Kidney (tissue), 14 donors: ENCODE data around the gene ANKFY1. TPM values are rescaled to one million over a fixed set of nuclear protein-coding genes. Genes with fewer than 3 reads are reported as not detected.
A peak's percentile ranks its signal among the peaks of the same experiment; 100 is the strongest.

Experiments
- DNase-seq, 5 donors: peaks; one replicate each; pipeline ENCODE4 v3.0.0-alpha.2; 2013 to 2020
- FAIRE-seq: peaks from 2 replicates; lab custom pipeline; 2012; peaks lifted over from hg19 to GRCh38; lab: Jason Lieb, UNC
- H3K27ac ChIP-seq, 2 donors: one replicate each; pipeline ENCODE4 v1.7.0; 2013; ENCODE audit warnings: low read depth in 2 of 2, low read length in 2 of 2, inconsistent platforms in 1 of 2
- H3K27me3 ChIP-seq: one replicate; pipeline ENCODE4 v1.7.1; 2013; ENCODE audit warnings: low read length, inconsistent platforms; ENCODE audit not compliant: control insufficient read depth, insufficient read depth
- H3K36me3 ChIP-seq, 3 donors: one replicate each; pipeline versions ENCODE4 v1.7.0 to v1.7.1; 2013; ENCODE audit warnings: low read length in 3 of 3, control low read depth in 1 of 3, inconsistent platforms in 1 of 3; ENCODE audit not compliant: insufficient read depth in 3 of 3, control insufficient read depth in 2 of 3
- H3K4me1 ChIP-seq, 3 donors: one replicate each; pipeline versions ENCODE4 v1.7.0 to v1.7.1; 2013; ENCODE audit warnings: low read length in 3 of 3, inconsistent platforms in 1 of 3, low read depth in 1 of 3; ENCODE audit not compliant: control insufficient read depth in 2 of 3, insufficient read depth in 2 of 3
- H3K4me3 ChIP-seq, 3 donors: one replicate each; pipeline versions ENCODE4 v1.7.0 to v1.8.1; 2013; ENCODE audit warnings: low read length in 3 of 3, control low read depth in 1 of 3, inconsistent platforms in 1 of 3
- H3K9ac ChIP-seq, 3 donors: one replicate each; pipeline versions ENCODE4 v1.7.0 to v1.7.1; 2013; ENCODE audit warnings: low read length in 3 of 3, control low read depth in 1 of 3, inconsistent platforms in 1 of 3
- H3K9me3 ChIP-seq, 3 donors: one replicate each; pipeline versions ENCODE4 v1.7.0 to v1.7.1; 2013; ENCODE audit warnings: low read length in 3 of 3, control low read depth in 1 of 3, inconsistent platforms in 1 of 3; ENCODE audit not compliant: control insufficient read depth in 2 of 3, insufficient read depth in 1 of 3
- CTCF ChIP-seq: IDR thresholded peaks from 3 replicates; pipeline ENCODE4 v1.5.1; 2012; ENCODE audit warnings: mild to moderate bottlenecking, moderate library complexity, borderline replicate concordance; ENCODE audit not compliant: insufficient read depth; ENCODE audit errors: extremely low read depth
- intact Hi-C: fragments of 100-400 bp; cut with DNase I; formaldehyde crosslinking; loops from one replicate; pipeline ENCODE4 v1.11.1; 2022
- polyA plus RNA-seq: library from polyadenylated mRNA; stranded (reverse); fragments of 350-450 nt; fragmentation: Illumina TruSeq; extraction: RNeasy Lipid Tissue Mini Kit (QIAGEN cat#74804); gene quantifications from one replicate; pipeline ENCODE4 v1.2.3, GENCODE V29; 2014; ENCODE audit warnings: low read depth, low replicate concordance; ENCODE audit not compliant: insufficient read depth
- total RNA-seq: library from RNA; stranded (reverse); fragmentation: NEBNext Ultra II Directional; extraction: Animal tissue kit (Norgen Biotek cat#: 25700); gene quantifications from one replicate; pipeline ENCODE4 v1.2.1, GENCODE V29; 2021
- donor health status: control.
- donor health status: control.
- donor health status: control.
- donor health status: control.
- donor health status: control.
- donor health status: DM: yes; HTN: yes; CAD: no.
- donor health status: Normal renal cell carcinoma (clear cell type).

The ANKFY1 gene
- total and polyA plus RNA-seq, 2 donors from 2014 or later, result 10.9 to 61.7 TPM

- intact Hi-C loops, result no loop called here
- Histone ChIP-seq H3K27ac (no peak overlapping the region), H3K4me1 (peaks cover 0 to 22% (median 14%) of the 10 kb centered on the region in 3 donors), H3K27me3 (no peaks in the 10 kb centered on the region), H3K36me3 (peaks cover 0 to 3% (median 0%) of the 10 kb centered on the region in 3 donors), H3K4me3 (no peak overlapping the region), H3K9ac (no peak overlapping the region), H3K9me3 (no peaks in the 10 kb centered on the region)
- no peak for TF ChIP-seq CTCF
- FAIRE-seq, result no peak
- peak in 1 of 5 donors; percentile 17 for DNase-seq
Observed at GRCh38 chr17:4134721-4135120, 129.1 kb downstream of the ANKFY1 start.

GRCh38 chr17:4130715-4131114, 133.1 kb downstream of the ANKFY1 start:
- H3K9ac ChIP-seq, result no peak overlapping the region
- H3K27me3 ChIP-seq, result no peaks in the 10 kb centered on the region
- no peak overlapping the region for H3K4me3 ChIP-seq
- H3K27ac ChIP-seq, result peak overlapping the region in 1 of 2 donors; percentile 52
- DNase-seq, result peak in 1 of 5 donors; percentile 9
- no peaks in the 10 kb centered on the region for H3K9me3 ChIP-seq
- intact Hi-C loops, result no loop called here
- H3K4me1 ChIP-seq, result peaks cover 0 to 11% (median 2%) of the 10 kb centered on the region in 3 donors
- TF ChIP-seq CTCF, result no peak
- H3K36me3 ChIP-seq, result no peaks in the 10 kb centered on the region
- no peak for FAIRE-seq

DNA sequence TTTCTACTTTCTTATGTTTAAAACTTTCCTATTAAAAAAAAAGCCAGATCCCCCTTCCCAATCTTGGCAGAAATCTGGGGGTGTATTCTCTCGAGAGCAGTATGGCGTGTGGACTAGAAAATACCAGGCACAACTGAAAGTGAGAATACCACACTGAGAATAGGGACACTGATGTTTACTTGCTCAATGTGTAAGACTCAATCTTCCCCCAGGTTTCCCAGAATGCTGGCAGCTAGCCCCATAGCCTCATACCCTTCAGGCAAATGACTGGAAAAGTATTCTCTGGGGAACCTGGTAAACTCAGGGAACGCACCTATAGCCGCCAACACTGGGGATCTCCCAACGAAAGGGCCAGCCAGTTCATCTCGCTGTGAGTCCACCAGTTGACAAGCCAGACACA, 136.2 kb downstream of the ANKFY1 start:
- FAIRE-seq (no peak), DNase-seq (no peak)
- Histone ChIP-seq H3K27ac (no peak overlapping the region), H3K4me1 (peaks cover 0 to 2% (median 0%) of the 10 kb centered on the region in 3 donors), H3K4me3 (no peak overlapping the region), H3K9ac (no peak overlapping the region), H3K36me3 (peaks cover 0 to 10% (median 5%) of the 10 kb centered on the region in 3 donors), H3K27me3 (no peaks in the 10 kb centered on the region), H3K9me3 (no peaks in the 10 kb centered on the region)
- no peak for TF ChIP-seq CTCF
- intact Hi-C loops, result no loop called here

- Histone ChIP-seq H3K9ac (no peak overlapping the region), H3K4me3 (no peak overlapping the region), H3K9me3 (no peaks in the 10 kb centered on the region), H3K36me3 (peaks cover 4 to 14% (median 7%) of the 10 kb centered on the region in 3 donors), H3K4me1 (no peaks in the 10 kb centered on the region), H3K27me3 (no peaks in the 10 kb centered on the region), H3K27ac (no peak overlapping the region)
- intact Hi-C loops, result no loop called here
- no peak for FAIRE-seq
- no peak for TF ChIP-seq CTCF
- DNase-seq, result no peak
Observed at GRCh38 chr17:4125552-4125951, 138.2 kb downstream of the ANKFY1 start.
